Neuronal stem cell (in vitro differentiated cells): Measurements from ENCODE around the gene MGLL.

ENCODE experiments used
- DNase-seq: peaks from one replicate; pipeline ENCODE4 v3.0.0-alpha.2; 2013; ENCODE audit warnings: low spot score
- H2AFZ ChIP-seq: one replicate; pipeline ENCODE4 v1.6.1; 2013; ENCODE audit warnings: mild to moderate bottlenecking, low read length, inconsistent platforms
- H2AK5ac ChIP-seq: 2 replicates; pipeline ENCODE4 v1.6.1; 2013; ENCODE audit warnings: low read depth, mild to moderate bottlenecking, inconsistent platforms, low read length, moderate library complexity, mixed read lengths
- H2BK120ac ChIP-seq: 2 replicates; pipeline ENCODE4 v1.6.1; 2013; ENCODE audit warnings: low read depth, mild to moderate bottlenecking, inconsistent platforms, low read length, moderate library complexity, mixed read lengths
- H2BK12ac ChIP-seq: one replicate; pipeline ENCODE4 v1.6.1; 2013; ENCODE audit warnings: low read length, inconsistent platforms
- H2BK15ac ChIP-seq: 2 replicates; pipeline ENCODE4 v1.6.1; 2013; ENCODE audit warnings: mild to moderate bottlenecking, low read length, inconsistent platforms, mixed read lengths
- H2BK5ac ChIP-seq: one replicate; pipeline ENCODE4 v1.6.1; 2013; ENCODE audit warnings: inconsistent platforms, mild to moderate bottlenecking, low read length, moderate library complexity
- H3K14ac ChIP-seq: one replicate; pipeline ENCODE4 v1.6.1; 2013; ENCODE audit warnings: low read length, inconsistent platforms
- H3K18ac ChIP-seq: 2 replicates; pipeline ENCODE4 v1.6.1; 2013; ENCODE audit warnings: low read length, inconsistent platforms
- H3K23ac ChIP-seq: 2 replicates; pipeline ENCODE4 v1.6.1; 2013; ENCODE audit warnings: low read depth, mild to moderate bottlenecking, mixed read lengths, low read length, inconsistent platforms; ENCODE audit not compliant: poor library complexity
- H3K27ac ChIP-seq: replicated peaks from 3 replicates; pipeline ENCODE4 v1.5.1; 2013; ENCODE audit warnings: low read length, inconsistent platforms
- H3K27me3 ChIP-seq, 3 experiments: 2 replicates each; pipeline ENCODE4 v1.6.1; 2013; ENCODE audit warnings: low read length in 3 of 3, mild to moderate bottlenecking in 2 of 3, inconsistent platforms in 1 of 3, low read depth in 1 of 3, mixed read lengths in 1 of 3, moderate library complexity in 1 of 3; ENCODE audit not compliant: control insufficient read depth in 3 of 3, insufficient read depth in 3 of 3
- H3K36me3 ChIP-seq, 2 donors: replicated peaks in 1 of 2; 2 replicates each; pipeline ENCODE4 v1.6.1; 2013; ENCODE audit warnings: low read length in 2 of 2; ENCODE audit not compliant: control insufficient read depth in 2 of 2, insufficient read depth in 2 of 2
- H3K4ac ChIP-seq: 2 replicates; pipeline ENCODE4 v1.6.1; 2013; ENCODE audit warnings: inconsistent platforms, mild to moderate bottlenecking, low read length, moderate library complexity
- H3K4me1 ChIP-seq, 2 donors: 1 replicate in 1 of 2; 2 replicates in 1 of 2; pipeline ENCODE4 v1.6.1; 2013; ENCODE audit warnings: low read length in 2 of 2, low read depth in 1 of 2; ENCODE audit not compliant: control insufficient read depth in 2 of 2, insufficient read depth in 1 of 2
- H3K4me2 ChIP-seq: one replicate; pipeline ENCODE4 v1.6.1; 2013; ENCODE audit warnings: mild to moderate bottlenecking, low read length, inconsistent platforms; ENCODE audit not compliant: insufficient read depth, poor library complexity, severe bottlenecking
- H3K4me3 ChIP-seq, 2 donors: 2 replicates each; pipeline ENCODE4 v1.5.1; 2013; ENCODE audit warnings: low read length in 2 of 2, mild to moderate bottlenecking in 2 of 2, inconsistent platforms in 1 of 2, moderate library complexity in 1 of 2
- H3K79me1 ChIP-seq: one replicate; pipeline ENCODE4 v1.6.1; 2013; ENCODE audit warnings: low read depth, mild to moderate bottlenecking, inconsistent platforms, low read length, moderate library complexity
- H3K9ac ChIP-seq: one replicate; pipeline ENCODE4 v1.6.1; 2013; ENCODE audit warnings: mild to moderate bottlenecking, low read depth, low read length, inconsistent platforms; ENCODE audit not compliant: poor library complexity
- H3K9me3 ChIP-seq, 2 donors: replicated peaks in 1 of 2; 2 replicates each; pipeline versions ENCODE3 to v1.6.1; 2013; ENCODE audit warnings: low read length in 2 of 2, mild to moderate bottlenecking in 2 of 2, inconsistent platforms in 1 of 2, low read depth in 1 of 2, mixed read lengths in 1 of 2, moderate library complexity in 1 of 2; ENCODE audit not compliant: control insufficient read depth in 2 of 2, insufficient read depth in 1 of 2
- H4K8ac ChIP-seq: one replicate; pipeline ENCODE4 v1.6.1; 2013; ENCODE audit warnings: low read depth, mild to moderate bottlenecking, inconsistent platforms, low read length, moderate library complexity
- H4K91ac ChIP-seq: one replicate; pipeline ENCODE4 v1.6.1; 2013; ENCODE audit warnings: low read length, low read depth, mild to moderate bottlenecking, inconsistent platforms; ENCODE audit not compliant: poor library complexity
- WGBS, 2 donors: extraction: QIAGEN DNeasy Blood & Tissue Kit; methylation state at CpG; one replicate each; pipeline ENCODE4 v1.1.7; 2013; ENCODE audit warnings: missing lambda C conversion rate in 2 of 2, mixed read lengths in 1 of 2; ENCODE audit not compliant: insufficient read length in 2 of 2, insufficient replicate concordance in 1 of 2; ENCODE audit errors: extremely low coverage in 2 of 2; 5-methylcytosine and 5-hydroxymethylcytosine counted together

The MGLL gene

DNA sequence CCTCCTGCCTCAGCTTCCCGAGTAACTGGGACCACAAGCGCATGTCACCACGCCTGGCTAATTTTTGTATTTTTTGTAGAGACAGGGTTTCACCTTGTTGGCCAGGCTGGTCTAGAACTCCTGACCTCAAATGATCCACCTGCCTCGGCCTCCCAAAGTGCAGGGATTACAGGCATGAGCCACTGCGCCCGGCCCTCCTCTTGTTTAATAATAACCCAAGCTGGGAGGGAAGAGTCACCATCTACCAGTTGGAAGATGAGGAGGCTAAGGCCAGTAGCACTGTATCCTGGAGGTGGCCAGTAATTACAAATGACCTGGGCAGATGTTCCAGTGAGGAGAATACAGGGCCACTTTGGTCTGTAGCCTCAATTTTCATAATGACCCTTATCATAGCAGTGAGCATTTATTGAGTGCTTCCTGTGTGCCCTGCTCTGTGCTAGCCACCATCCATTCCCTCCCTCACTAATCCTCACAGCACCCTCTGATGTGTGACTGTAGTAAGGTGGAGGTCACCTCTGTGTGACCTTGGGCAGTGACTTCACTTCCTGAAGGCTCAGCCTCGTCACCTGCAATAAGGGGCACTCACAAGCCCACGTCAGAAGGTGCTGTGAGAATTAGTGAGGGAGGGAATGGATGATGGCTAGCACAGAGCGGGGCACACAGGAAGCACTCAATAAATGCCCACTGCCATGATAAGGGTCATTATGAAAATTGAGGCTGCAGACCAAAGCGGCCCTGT, 85.3 kb downstream of the MGLL start:
- H2BK15ac ChIP-seq: no peak overlapping the region
- peak overlapping the region in 1 of 2 donors; percentile 4 for H3K4me3 ChIP-seq
- H3K23ac ChIP-seq: no peak overlapping the region
- no peak overlapping the region for H2AFZ ChIP-seq
- DNase-seq: no peak
- H3K27ac ChIP-seq: no peak overlapping the region
- H2BK12ac ChIP-seq: no peak overlapping the region
- no peak overlapping the region for H3K14ac ChIP-seq
- H3K18ac ChIP-seq: no peak overlapping the region
- no peak overlapping the region for H2AK5ac ChIP-seq
- H4K8ac ChIP-seq: no peak overlapping the region
- no peak overlapping the region for H3K9ac ChIP-seq
- peaks cover 0 to 30% (median 0%) of the 10 kb centered on the region in 3 experiments for H3K27me3 ChIP-seq
- H3K36me3 ChIP-seq: no peaks in the 10 kb centered on the region
- H2BK120ac ChIP-seq: no peak overlapping the region
- WGBS, 2 donors: no CpG with 5 or more reads among the region's 10 CpGs
- H3K4ac ChIP-seq: no peak overlapping the region
- no peaks in the 10 kb centered on the region for H3K9me3 ChIP-seq
- H2BK5ac ChIP-seq: no peak overlapping the region
- no peak overlapping the region for H3K4me2 ChIP-seq
- H4K91ac ChIP-seq: no peak overlapping the region
- no peaks in the 10 kb centered on the region for H3K79me1 ChIP-seq
- peaks cover 0 to 9% of the 10 kb centered on the region in 2 donors for H3K4me1 ChIP-seq

DNA sequence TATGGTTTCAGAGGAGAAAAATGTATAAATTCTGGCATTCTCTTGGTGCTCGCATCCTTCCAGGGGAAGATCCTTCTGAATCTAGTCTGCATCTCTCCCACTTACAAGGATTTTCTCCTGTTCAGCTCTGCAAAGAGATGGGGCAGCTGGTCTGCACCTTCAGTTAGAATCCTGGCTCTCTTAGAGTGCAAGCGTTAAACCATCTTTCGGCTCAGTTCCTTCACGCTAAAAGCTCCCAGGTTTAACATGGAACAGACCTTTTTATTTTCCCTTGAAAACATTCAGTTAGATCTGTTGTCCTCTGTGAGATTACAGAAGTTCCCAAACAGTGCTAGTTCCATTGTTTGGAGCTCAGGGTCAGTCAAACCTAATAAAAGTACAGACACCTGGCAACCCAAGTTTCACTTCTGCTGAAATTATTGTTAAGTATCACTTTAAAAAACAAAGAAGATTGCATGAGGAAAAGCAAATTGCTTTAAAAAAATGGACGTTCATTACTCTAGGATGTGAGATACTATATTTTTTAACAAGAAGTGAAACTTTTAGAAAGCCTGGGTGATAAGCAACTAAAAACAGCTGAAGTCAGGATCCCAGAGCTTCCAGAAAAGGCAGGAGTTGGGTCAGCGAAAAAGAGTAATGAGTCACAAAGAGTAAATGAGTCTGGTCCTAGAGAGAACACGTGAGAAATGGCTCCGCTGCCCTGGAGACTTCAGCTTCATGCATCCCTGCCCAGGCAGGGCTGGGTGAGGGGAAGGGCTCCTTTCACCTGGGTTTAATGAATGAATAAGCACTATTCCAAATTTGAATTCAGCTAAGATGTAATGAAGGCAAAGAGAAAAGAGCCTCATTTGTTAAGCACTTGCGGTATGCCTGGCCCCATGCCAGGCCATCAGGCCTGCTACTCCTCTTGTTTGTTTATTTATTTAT, 86.3 kb downstream of the MGLL start:
- Histone ChIP-seq H3K36me3 (no peaks in the 10 kb centered on the region), H2BK15ac (no peak overlapping the region), H3K4me1 (peaks cover 0 to 12% of the 10 kb centered on the region in 2 donors), H4K91ac (no peak overlapping the region), H2BK5ac (no peak overlapping the region), H2AK5ac (no peak overlapping the region), H2BK120ac (no peak overlapping the region), H3K4me2 (no peak overlapping the region), H3K4ac (no peak overlapping the region), H3K4me3 (no peak overlapping the region), H4K8ac (no peak overlapping the region), H3K27ac (no peak overlapping the region), H2AFZ (no peak overlapping the region), H3K27me3 (peaks cover 0 to 30% (median 0%) of the 10 kb centered on the region in 3 experiments), H3K9me3 (no peaks in the 10 kb centered on the region), H3K14ac (no peak overlapping the region), H3K23ac (no peak overlapping the region), H3K79me1 (no peaks in the 10 kb centered on the region), H3K9ac (no peak overlapping the region), H3K18ac (no peak overlapping the region), H2BK12ac (no peak overlapping the region)
- DNase-seq: no peak
- WGBS, 2 donors: no CpG with 5 or more reads among the region's 9 CpGs

DNA sequence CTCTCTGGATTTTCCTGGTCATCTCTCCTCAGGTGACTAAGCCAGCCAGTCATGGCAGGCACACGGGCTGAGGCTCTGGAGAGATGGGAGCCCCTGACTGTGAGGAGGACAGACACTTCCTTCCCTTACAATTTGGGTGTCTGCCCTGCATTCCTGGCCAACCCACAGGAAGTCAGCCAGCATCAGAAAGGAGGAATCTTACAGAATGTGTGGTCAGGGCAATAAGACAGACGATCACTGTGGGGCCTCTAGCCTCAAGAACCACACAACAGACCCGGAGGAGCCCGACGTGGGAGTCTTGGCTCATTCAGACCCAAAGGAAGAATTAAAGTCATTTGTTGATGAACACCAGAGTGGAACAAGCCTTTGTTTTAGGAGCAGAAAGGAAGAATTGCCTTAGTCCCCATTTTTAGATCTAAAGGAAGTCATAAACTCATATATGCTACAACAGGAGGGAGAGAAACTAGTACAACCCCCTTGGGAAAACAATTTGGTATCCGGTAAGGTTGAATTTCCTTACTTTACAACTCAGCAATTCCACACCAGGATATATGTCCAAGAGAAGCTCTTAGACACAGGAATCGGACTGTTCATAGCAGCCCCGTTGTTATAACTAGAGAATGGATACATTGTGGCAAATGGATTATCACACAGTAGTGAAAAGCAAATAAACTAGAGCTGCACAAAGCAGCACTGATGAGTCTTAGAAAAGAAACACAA, 87.4 kb downstream of the MGLL start:
- Histone ChIP-seq H3K4me1 (peaks cover 0 to 12% of the 10 kb centered on the region in 2 donors), H3K9ac (no peak overlapping the region), H2BK120ac (no peak overlapping the region), H2BK5ac (no peak overlapping the region), H3K18ac (no peak overlapping the region), H3K27me3 (peaks cover 0 to 36% (median 0%) of the 10 kb centered on the region in 3 experiments), H4K8ac (no peak overlapping the region), H3K27ac (no peak overlapping the region), H3K14ac (no peak overlapping the region), H3K9me3 (no peaks in the 10 kb centered on the region), H3K36me3 (no peaks in the 10 kb centered on the region), H2BK15ac (no peak overlapping the region), H3K4me2 (no peak overlapping the region), H3K4me3 (no peak overlapping the region), H3K79me1 (no peaks in the 10 kb centered on the region), H4K91ac (no peak overlapping the region), H3K23ac (no peak overlapping the region), H2BK12ac (no peak overlapping the region), H3K4ac (no peak overlapping the region), H2AFZ (no peak overlapping the region), H2AK5ac (no peak overlapping the region)
- no peak for DNase-seq
- no CpG with 5 or more reads among the region's 8 CpGs for WGBS, 2 donors
